ENCODE data around the gene SLIT3. TPM values are rescaled to one million over a fixed set of nuclear protein-coding genes. Genes with fewer than 3 reads are reported as not detected.

The SLIT3 gene
- total RNA-seq, 1 donor from 2014 or later = 3.1 TPM

DNA sequence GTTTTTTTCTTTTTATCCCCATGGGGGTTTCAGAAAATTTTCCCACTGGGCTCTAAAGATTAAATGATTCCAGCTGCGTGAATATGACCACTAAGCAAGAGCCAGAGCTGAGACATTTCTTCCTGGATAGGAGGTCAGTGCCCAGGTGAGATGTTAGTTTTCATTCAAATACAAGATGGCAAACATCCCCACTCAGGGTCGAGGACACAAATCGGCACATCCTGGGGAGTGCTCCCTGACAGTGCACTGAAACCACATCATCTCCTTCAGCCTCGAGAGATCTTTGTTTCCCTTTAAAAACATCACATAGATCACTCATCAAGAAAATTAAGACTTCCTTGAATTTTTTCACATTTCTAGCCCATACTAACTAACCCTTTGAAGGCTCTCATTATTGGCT, 448.6 kb downstream of the SLIT3 start:
- no peak for DNase-seq (ENCODE audit: low read depth)
- TF ChIP-seq, protein P1, sequence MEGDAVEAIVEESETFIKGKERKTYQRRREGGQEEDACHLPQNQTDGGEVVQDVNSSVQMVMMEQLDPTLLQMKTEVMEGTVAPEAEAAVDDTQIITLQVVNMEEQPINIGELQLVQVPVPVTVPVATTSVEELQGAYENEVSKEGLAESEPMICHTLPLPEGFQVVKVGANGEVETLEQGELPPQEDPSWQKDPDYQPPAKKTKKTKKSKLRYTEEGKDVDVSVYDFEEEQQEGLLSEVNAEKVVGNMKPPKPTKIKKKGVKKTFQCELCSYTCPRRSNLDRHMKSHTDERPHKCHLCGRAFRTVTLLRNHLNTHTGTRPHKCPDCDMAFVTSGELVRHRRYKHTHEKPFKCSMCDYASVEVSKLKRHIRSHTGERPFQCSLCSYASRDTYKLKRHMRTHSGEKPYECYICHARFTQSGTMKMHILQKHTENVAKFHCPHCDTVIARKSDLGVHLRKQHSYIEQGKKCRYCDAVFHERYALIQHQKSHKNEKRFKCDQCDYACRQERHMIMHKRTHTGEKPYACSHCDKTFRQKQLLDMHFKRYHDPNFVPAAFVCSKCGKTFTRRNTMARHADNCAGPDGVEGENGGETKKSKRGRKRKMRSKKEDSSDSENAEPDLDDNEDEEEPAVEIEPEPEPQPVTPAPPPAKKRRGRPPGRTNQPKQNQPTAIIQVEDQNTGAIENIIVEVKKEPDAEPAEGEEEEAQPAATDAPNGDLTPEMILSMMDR (conservative IDR thresholded peaks at IDR 0.05; ENCODE audit: low read depth, low read length) = no peak
- no peak overlapping the region for H3K4me3 ChIP-seq (ENCODE audit: low read depth, low read length)

DNA sequence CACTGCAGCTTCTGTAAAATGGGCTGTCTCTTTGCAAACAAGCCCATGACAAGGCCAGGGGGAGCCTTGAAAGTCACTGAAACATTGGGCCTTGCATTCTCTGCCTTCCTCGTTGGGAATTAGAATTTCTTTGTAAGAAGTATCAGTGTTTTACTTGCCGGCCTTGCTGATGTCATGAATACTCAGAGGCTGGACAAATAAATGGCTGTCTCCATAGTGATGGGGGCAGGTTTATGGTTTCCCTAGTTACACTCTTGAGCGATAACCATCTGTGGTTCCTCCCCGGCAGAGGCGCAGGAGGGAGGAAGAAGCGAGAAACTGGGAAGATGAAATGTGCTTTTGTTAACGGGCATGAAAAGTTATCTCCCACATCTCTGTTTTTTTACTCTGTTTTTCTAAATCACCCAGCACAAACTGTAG, 449.0 kb downstream of the SLIT3 start:
- no peak for DNase-seq (ENCODE audit: low read depth)
- TF ChIP-seq, protein P1 (conservative IDR thresholded peaks at IDR 0.05; ENCODE audit: low read depth, low read length) = no peak
- H3K4me3 ChIP-seq (ENCODE audit: low read depth, low read length) = no peak overlapping the region

DNA sequence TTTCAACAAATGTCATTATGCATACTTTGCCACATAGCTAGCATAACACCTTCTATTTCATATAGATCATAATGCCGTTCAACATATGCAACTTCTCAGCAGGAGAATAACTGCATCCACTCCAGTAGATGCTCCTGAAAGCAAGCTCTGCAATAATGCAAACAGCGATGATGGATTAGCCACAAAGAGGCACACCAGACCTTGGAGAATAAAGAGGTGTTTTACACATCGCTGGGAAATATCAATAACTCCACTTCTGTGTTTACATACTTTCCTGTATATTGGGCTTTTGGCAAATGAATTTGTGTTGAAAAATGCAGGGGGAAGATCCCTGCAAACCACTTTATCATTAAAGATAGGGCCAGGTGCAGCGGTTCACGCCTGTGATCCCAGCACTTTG, 450.3 kb downstream of the SLIT3 start:
- TF ChIP-seq, protein P1 (conservative IDR thresholded peaks at IDR 0.05; ENCODE audit: low read depth, low read length) = no peak
- H3K4me3 ChIP-seq (ENCODE audit: low read depth, low read length) = no peak overlapping the region
- DNase-seq (ENCODE audit: low read depth) = no peak

DNA sequence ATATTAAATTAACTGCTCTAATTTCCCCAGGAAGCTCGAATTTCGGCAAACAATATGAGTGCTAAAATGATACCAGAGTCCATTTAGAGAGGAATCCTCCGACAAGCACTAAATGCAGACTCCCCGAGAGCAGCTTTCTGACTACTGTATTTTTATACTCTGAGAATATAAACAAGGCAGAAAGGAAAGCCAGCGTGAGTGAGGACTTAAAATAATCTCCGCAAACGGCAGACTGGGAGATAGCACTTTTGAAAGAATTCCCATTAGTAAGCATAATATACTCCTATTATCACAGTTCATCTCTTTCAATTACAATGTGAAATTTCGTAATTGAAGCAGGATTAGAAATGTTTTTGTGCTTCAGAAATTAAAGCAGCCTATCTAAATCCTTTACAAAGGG, 452.4 kb downstream of the SLIT3 start:
- TF ChIP-seq, protein P1 (conservative IDR thresholded peaks at IDR 0.05; ENCODE audit: low read depth, low read length) = no peak
- no peak for DNase-seq (ENCODE audit: low read depth)
- H3K4me3 ChIP-seq (ENCODE audit: low read depth, low read length) = no peak overlapping the region

DNA sequence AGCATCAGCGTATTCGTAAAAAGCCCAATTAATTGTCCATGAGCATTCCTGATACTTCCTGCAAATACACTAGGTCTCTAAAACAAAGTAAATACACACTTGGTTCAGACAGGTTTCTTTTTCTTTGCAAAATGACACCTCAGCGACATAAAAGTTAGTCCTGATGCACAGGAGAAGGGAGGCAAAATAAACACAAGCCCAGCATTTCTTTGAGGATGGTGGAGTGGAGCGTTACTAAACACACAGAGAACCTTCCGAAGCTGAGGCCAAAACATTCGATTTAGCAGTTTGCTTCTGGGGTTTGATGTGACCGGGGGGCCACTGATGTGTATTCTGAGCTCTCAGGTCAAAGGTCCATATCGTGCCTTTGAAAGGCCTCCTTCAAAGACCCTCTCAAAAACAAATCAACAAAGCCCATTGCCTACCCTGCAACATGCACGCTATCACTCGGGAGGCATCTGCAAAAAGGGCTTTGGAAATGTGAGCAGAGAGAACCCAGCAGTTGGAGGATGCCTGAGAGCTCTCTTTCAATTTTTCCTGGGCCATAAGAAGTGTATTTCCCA, 453.3 kb downstream of the SLIT3 start:
- TF ChIP-seq, protein P1 (conservative IDR thresholded peaks at IDR 0.05; ENCODE audit: low read depth, low read length) = no peak
- H3K4me3 ChIP-seq (ENCODE audit: low read depth, low read length) = no peak overlapping the region
- no peak for DNase-seq (ENCODE audit: low read depth)

DNA sequence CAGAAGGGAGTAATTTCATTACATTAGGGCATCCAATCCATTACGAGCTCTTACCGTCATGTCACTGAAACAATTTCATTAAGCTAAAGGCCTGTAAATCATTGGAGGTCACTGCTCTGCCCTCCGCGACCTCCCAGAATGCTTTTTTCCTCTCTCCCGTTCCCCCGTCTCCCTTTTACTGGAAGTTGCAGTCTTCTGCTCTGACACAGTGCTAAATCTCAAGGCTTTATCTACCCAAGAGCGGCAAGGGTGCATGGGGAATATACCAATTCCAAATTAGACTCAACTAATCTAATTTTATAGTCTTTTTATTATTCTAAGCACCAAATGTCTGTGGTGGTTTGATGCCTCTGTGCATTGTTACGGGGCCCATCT, 456.0 kb downstream of the SLIT3 start:
- TF ChIP-seq, protein P1 (conservative IDR thresholded peaks at IDR 0.05; ENCODE audit: low read depth, low read length) = no peak
- H3K4me3 ChIP-seq (ENCODE audit: low read depth, low read length) = no peak overlapping the region
- DNase-seq (ENCODE audit: low read depth) = no peak
